AG09319 (cell line): ENCODE results near the gene BATF2.

Experiments used
- DNase-seq: peaks from one replicate; pipeline ENCODE4 v3.0.0-alpha.2; 2010; ENCODE audit warnings: low read depth; ENCODE audit errors: extremely low read depth
- TF ChIP-seq, protein P1 (sequence below): IDR thresholded peaks from 2 replicates; pipeline ENCODE4 v1.5.1; 2011; ENCODE audit warnings: low read depth, mild to moderate bottlenecking, inconsistent platforms, low read length, moderate library complexity

BATF2 gene

DNA sequence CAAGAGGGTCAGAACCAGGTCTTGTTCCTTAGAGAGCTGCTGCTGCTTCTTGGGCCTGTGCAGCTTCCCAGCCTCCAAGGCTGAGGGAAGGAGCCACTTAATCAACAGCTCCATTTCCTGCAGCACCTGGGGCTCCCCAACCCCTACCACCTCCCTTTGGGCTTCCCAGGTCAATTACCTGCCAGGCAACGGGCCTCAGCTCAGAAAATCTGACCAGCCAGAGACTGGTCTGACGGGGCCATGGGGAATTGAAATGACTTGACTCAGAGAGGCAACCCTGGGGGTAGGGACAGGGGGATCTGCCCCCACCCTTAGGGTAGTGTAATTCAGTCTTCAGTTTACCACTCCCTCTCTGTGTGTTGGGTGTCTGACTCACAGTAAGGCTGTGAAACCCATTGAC, 20.1 kb downstream of the BATF2 start:
- no peak for DNase-seq
- TF ChIP-seq, protein P1, sequence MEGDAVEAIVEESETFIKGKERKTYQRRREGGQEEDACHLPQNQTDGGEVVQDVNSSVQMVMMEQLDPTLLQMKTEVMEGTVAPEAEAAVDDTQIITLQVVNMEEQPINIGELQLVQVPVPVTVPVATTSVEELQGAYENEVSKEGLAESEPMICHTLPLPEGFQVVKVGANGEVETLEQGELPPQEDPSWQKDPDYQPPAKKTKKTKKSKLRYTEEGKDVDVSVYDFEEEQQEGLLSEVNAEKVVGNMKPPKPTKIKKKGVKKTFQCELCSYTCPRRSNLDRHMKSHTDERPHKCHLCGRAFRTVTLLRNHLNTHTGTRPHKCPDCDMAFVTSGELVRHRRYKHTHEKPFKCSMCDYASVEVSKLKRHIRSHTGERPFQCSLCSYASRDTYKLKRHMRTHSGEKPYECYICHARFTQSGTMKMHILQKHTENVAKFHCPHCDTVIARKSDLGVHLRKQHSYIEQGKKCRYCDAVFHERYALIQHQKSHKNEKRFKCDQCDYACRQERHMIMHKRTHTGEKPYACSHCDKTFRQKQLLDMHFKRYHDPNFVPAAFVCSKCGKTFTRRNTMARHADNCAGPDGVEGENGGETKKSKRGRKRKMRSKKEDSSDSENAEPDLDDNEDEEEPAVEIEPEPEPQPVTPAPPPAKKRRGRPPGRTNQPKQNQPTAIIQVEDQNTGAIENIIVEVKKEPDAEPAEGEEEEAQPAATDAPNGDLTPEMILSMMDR, result no peak

DNA sequence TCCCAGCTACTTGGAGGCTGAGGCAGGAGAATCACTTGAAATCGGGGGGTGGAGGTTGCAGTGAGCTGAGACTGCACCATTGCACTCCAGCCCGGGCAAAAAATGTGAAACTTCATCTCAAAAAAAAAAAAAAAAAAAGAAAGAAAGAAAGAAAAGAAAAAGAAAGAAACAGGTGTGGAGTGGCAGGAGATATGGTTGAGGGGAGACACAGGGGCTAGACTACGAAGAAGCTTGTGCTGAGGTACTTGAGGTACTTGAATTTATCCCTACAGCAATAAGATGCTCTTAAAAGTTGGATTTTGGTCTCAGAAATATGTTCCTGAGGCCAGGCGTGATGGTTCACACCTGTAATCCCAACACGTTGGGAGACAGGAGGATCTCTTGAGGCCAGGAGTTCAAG, 22.6 kb downstream of the BATF2 start:
- TF ChIP-seq, protein P1, result no peak
- no peak for DNase-seq

DNA sequence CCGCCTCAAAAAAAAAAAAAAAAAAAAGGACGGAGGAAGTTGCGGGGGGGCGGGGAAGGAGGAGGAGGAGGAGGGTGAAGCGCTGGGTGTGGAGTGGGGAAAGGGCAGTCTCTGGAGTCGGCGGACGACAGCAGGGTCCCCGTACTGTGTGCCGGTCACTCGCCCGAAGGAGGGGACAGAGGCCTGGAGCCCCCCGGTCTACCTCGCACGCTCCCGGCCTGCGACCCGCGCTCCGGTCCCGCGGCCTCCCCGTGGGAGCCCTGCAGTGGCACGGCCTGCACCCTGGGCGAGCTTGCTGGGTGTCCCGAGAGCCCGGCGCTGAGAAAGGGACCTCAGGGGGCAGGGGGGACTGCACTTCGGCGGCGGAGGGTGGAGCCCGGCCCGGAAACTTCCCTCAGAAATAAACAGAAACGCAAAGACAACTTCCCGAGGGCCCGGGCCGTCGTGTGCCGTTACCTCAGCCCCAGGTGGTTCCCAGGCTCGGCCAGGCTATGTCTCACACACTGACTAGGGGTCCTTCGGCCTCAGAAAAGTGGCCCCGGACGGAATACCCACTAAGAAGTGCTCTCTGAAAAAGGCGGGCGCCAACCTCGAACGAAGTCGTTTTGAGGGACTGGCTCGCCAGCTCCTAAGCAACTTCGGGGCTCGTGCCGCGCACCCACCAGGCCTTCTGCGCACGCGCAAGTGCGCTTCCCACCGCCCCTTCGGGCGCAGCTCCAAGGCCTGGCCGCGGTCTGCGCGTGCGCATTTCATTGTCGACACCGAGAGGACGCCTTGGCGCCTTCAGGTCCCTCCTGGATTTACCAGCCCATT, 25.1 kb downstream of the BATF2 start, which contains the start of gene MAJIN:
MAJIN (minus strand) TSS at position 688 of the 813 bp plus-strand sequence. CDS start 12,703 bp downstream, outside the sequence.
- no peak for DNase-seq
- TF ChIP-seq, protein P1, result no peak

DNA sequence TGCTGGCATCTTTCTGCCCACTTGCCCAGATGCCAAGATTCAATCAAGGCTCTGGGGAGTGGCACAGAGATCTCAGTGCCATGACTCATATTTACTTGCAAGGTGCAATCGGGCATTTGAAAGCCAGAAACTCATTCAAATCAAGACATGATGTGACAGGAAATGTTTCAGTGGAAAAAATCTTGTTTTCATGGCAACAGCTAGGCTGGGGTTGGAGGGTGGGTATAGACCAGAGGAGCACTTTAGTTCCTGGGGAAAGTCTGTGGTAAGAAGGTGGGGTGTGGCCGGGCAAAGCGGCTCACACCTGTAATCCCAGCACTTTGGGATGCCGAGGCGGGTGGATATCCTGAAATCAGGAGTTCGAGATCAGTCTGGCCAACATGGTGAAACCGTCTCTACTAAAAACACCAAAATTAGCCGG, 26.0 kb downstream of the BATF2 start:
- TF ChIP-seq, protein P1, result no peak
- no peak for DNase-seq

DNA sequence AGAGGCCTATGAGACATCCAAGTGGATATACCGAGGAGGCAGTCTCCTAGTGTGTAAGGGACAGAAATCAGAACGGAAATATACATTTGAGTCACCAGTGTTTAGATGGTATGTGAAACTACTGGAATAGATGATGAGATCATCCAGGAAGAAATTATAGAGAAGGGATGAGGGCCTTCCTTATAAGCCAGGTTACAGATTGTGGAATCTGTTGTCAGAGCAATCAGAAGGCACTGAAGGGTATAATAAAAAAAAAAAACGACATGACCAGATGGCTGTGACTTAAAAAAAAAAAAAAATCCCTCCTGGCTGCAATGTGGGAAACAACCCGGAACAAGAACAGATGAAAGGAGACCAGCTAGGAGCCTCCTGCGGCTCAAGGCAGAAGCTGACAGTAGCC, 27.6 kb downstream of the BATF2 start:
- DNase-seq, result no peak
- TF ChIP-seq, protein P1, result no peak

DNA sequence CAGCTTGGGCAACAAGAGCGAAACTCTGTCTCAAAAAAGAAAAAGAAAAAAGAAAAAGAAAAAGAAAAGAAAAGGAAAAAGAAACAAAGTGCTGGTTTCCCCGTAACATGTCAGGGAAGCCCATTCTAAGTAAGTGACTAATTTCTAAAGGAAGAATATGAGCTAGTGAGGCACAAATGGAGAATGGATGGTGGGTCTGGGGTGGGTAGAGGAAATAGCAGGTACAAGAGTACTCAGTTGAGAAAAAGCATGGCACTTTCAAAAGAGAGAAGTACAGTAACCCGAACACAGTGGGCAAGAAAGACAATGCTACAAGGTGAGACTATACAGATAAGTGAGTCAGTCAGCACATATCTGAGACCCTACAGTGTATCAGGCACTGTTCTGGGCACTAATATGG, 29.4 kb downstream of the BATF2 start:
- DNase-seq, result no peak
- TF ChIP-seq, protein P1, result no peak

DNA sequence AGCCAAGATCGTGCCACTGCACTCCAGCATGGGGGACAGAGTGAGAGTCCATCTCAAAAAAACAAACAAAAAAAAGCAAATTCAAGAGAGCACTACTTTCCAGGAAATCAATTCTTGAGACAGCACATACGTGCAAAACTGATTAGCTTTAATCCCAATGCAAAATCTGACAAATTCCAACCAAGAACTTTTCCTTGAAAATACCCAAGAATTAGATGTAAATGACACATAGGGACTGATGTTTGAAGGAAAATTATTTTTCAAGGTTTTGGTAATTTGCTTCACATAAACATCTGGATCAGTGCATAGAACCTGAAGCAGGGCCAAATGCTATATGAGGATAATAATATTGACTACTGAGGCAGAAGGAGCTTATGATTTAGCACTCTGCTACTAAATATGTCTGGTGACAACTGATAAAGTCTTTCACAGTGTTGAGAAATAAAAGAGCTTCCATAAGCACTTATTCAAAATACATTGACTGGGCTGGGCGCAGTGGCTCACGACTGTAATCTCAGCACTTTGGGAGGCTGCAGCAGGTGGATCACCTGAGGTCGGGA, 33.6 kb downstream of the BATF2 start:
- DNase-seq, result no peak
- TF ChIP-seq, protein P1, result no peak
